Activated CD4-positive, alpha-beta memory T cell treated with anti-CD3 and anti-CD28 coated beads, Interleukin-2, amount 10 ng/mL, durations not matched to agents 7 days and 5 days (primary cell): Measurements from ENCODE around the gene TAMM41. TPM values are rescaled to one million over a fixed set of nuclear protein-coding genes. Genes with fewer than 3 reads are reported as not detected.

ENCODE experiments used
- CTCF ChIA-PET: fragments of 350-600 bp; sonication (Branson Sonifier 250); formaldehyde crosslinking; loops from one replicate; lab custom pipeline; 2021; ENCODE audit warnings: antibody characterized with exemption, inconsistent platforms; lab: Charles Lee
- POLR2A ChIA-PET: fragments of 350-600 bp; sonication (Branson Sonifier 250); formaldehyde crosslinking; loops from one replicate; lab custom pipeline; 2021; ENCODE audit warnings: antibody characterized with exemption; lab: Charles Lee
- DNase-seq: peaks from one replicate; pipeline ENCODE4 v3.0.0-alpha.2; 2020
- H3K27ac Mint-ChIP-seq: one replicate; pipeline ENCODE4 v1.8.0; 2021; ENCODE audit warnings: mild to moderate bottlenecking, mixed read lengths
- H3K27me3 Mint-ChIP-seq: one replicate; pipeline ENCODE4 v1.8.0; 2021; ENCODE audit warnings: mixed read lengths
- H3K36me3 Mint-ChIP-seq: one replicate; pipeline ENCODE4 v1.8.0; 2021; ENCODE audit warnings: low read depth, mixed read lengths
- H3K4me1 Mint-ChIP-seq: one replicate; pipeline ENCODE4 v1.8.0; 2021; ENCODE audit warnings: mixed read lengths
- H3K4me3 Mint-ChIP-seq: one replicate; pipeline ENCODE4 v1.8.0; 2021; ENCODE audit warnings: mild to moderate bottlenecking, mixed read lengths
- H3K9me3 Mint-ChIP-seq: one replicate; pipeline ENCODE4 v1.8.0; 2021; ENCODE audit warnings: mixed read lengths
- total RNA-seq, 2 experiments: library from RNA; stranded (reverse); gene quantifications; one replicate each; pipeline ENCODE4 v1.2.3, GENCODE V29; 2021

Gene TAMM41
- total RNA-seq, 2 experiments from 2014 or later = 19.5 to 20.9 TPM

DNA sequence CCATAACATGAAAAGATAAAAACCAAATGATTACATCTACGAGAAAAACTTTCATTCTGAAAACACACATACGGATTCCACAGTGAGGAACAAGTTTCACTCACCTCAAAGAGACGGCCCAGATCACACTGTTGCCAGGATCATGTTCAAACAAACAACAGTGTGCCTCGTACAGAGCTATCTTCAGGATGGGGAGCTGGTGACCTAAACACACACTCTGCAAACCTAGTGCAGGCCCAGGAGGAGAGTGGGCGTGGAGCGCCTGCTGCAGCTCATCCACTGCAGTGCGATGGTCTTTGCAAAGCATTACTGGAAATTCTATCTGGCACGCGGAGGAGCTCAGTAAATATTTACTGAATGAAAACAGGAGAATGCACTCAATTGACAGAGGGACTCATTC, 38.5 kb downstream of the TAMM41 start:
- peaks cover 58% of the 10 kb centered on the region for H3K36me3 Mint-ChIP-seq
- DNase-seq = no peak
- H3K4me3 Mint-ChIP-seq = no peak overlapping the region
- no peaks in the 10 kb centered on the region for H3K27me3 Mint-ChIP-seq
- no peaks in the 10 kb centered on the region for H3K9me3 Mint-ChIP-seq
- H3K4me1 Mint-ChIP-seq = peaks cover 24% of the 10 kb centered on the region
- H3K27ac Mint-ChIP-seq = no peak overlapping the region
- CTCF ChIA-PET = interaction anchor here (0.5 to 1.2 kb wide), 4 partner anchors 18 to 409 kb away, joined by 3 to 4 read pairs (median 3); no protein-coding TSS in a partner anchor
- POLR2A ChIA-PET = no interaction called here

GRCh38 chr3:11807686-11808085, 39.0 kb downstream of the TAMM41 start:
- H3K4me1 Mint-ChIP-seq = peaks cover 24% of the 10 kb centered on the region

DNA sequence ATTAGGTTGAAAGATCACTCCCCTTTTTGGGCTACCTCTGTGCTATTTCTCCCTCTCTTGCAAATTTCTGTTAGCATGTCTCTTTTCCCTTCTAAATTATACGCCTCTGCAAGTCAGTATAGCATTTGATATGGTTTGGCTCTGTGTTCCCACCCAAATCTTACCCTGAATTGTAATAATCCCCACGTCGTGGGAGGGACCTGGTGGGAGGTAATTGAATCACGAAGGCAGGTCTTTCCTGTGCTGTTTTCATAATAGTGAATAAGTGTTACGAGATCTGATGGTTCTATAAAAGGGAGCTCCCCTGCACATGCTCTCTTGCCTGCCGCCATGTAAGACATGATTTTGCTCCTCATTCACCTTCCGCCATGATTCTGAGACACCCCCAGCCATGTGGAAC, 41.0 kb downstream of the TAMM41 start:
- POLR2A ChIA-PET = no interaction called here
- CTCF ChIA-PET = interaction anchor here (2.8 kb wide), 1 partner anchor 11 kb away, joined by 14 read pairs; no protein-coding TSS in a partner anchor
- DNase-seq = no peak
- Mint-ChIP-seq H3K27ac (no peak overlapping the region), H3K9me3 (no peaks in the 10 kb centered on the region), H3K4me3 (no peak overlapping the region), H3K4me1 (peaks cover 20% of the 10 kb centered on the region), H3K36me3 (peaks cover 71% of the 10 kb centered on the region), H3K27me3 (no peaks in the 10 kb centered on the region)

More at GRCh38 chr3:11807686-11808085, 39.0 kb downstream of the TAMM41 start:
- Mint-ChIP-seq H3K36me3 (peaks cover 61% of the 10 kb centered on the region), H3K27me3 (no peaks in the 10 kb centered on the region), H3K9me3 (no peaks in the 10 kb centered on the region), H3K4me3 (no peak overlapping the region), H3K27ac (no peak overlapping the region)
- ChIA-PET POLR2A (no interaction called here), CTCF (interaction anchor here (1.0 to 1.1 kb wide), 2 partner anchors 90 to 429 kb away, joined by 3 to 5 read pairs; no protein-coding TSS in a partner anchor)
- no peak for DNase-seq

DNA sequence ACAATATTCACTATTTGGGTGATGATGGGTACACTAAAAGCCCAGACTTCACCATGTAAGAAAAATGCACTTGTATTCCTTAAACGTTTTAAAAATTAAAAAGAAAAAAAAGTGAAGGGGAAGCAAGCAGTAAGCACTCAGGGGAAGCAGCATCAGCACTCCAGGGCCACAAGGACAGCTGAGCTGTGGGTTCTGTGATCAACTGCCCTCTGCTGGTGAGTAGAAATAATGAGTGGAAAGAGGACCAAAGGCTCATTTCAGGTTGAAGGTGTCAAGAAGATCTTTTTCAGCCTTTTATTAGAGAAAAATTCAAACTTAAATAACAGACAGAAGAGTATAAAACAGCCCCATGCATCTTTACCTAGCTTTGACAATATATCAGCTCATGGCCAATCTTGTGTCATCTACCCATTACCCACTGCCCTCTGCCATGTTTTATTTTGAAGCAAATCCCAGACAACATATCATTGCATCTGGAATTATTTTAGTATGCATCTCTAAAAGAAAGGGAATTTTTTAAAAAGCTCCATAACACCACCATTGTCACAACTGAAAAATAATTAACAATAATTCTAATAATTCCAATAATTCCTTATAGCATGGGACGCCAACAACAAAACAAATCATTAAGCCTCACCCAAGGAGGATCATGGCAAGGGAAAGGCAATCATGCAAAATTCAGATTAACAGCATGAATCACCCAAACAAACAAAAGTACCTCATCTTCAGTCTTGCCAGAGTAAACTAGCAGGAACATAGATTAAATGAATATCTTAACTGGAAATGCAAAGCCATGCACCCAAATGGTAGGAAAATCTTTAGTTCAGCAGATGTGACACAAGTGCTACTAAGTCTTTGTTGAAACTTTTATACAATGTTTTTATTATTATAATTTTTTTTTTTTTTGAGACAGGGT, 42.5 kb downstream of the TAMM41 start:
- Mint-ChIP-seq H3K36me3 (peaks cover 79% of the 10 kb centered on the region), H3K4me3 (no peak overlapping the region), H3K27me3 (no peaks in the 10 kb centered on the region), H3K27ac (no peak overlapping the region), H3K4me1 (peaks cover 28% of the 10 kb centered on the region), H3K9me3 (no peaks in the 10 kb centered on the region)
- peak; percentile 56 for DNase-seq
- CTCF ChIA-PET = interaction anchor here (0.5 to 2.8 kb wide), 33 partner anchors 9 to 424 kb away, joined by 3 to 14 read pairs (median 3); partner anchors contain the start of genes TAMM41 and VGLL4
- POLR2A ChIA-PET = interaction anchor here (0.6 to 1.3 kb wide), 2 partner anchors 9 to 556 kb away, joined by 3 to 6 read pairs; no protein-coding TSS in a partner anchor

DNA sequence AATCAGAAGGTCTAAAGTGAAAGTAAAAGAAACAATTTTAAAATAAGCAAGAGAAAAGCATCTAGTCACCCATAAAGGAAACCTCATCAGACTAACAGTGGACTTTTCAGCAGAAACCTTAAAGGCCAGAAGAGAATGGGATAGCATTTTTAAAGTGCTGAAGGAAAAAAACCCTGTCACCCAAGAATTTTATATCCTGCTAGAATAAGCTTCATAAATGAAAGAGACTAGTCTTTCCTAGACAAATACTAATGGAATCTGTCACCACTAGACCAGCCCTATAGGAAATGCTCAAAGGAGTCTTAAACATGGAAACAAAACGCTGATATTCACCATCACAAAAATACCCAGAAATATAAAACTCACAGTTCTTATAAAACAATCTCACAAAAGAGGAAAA, 46.9 kb downstream of the TAMM41 start:
- DNase-seq = no peak
- Mint-ChIP-seq H3K36me3 (peaks cover 81% of the 10 kb centered on the region), H3K27me3 (no peaks in the 10 kb centered on the region), H3K4me1 (peaks cover 22% of the 10 kb centered on the region), H3K4me3 (peak overlapping the region; percentile 21), H3K9me3 (no peaks in the 10 kb centered on the region), H3K27ac (peak overlapping the region; percentile 63)
- ChIA-PET CTCF (interaction anchor here (1.3 kb wide), 1 partner anchor 14 kb away, joined by 3 read pairs; no protein-coding TSS in a partner anchor), POLR2A (interaction anchor here (0.9 kb wide), 1 partner anchor 15 kb away, joined by 3 read pairs; no protein-coding TSS in a partner anchor)

DNA sequence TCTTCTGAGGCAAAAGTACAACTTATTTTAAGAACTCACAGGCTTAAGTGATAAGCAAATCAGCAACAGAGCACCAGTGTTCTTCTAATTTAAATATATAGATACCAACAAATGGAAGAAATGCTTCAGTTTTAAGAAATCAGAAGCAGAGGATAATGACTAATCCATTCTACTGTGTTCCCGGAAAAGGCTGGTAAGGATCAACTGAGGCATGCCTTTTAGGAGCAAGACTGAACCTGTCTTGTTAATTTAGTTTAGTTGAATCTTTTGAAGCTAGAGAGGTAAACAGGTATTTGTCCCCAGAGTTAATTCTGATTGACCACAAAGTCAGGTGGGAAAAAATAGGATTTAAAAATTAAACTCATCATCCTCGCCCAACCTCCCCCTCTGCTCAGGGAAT, 51.8 kb downstream of the TAMM41 start:
- CTCF ChIA-PET = interaction anchor here (2.6 kb wide), 1 partner anchor 9 kb away, joined by 14 read pairs; no protein-coding TSS in a partner anchor
- Mint-ChIP-seq H3K27ac (no peak overlapping the region), H3K36me3 (peaks cover 59% of the 10 kb centered on the region), H3K4me1 (peaks cover 14% of the 10 kb centered on the region), H3K27me3 (no peaks in the 10 kb centered on the region), H3K9me3 (no peaks in the 10 kb centered on the region), H3K4me3 (no peak overlapping the region)
- no peak for DNase-seq
- POLR2A ChIA-PET = no interaction called here

DNA sequence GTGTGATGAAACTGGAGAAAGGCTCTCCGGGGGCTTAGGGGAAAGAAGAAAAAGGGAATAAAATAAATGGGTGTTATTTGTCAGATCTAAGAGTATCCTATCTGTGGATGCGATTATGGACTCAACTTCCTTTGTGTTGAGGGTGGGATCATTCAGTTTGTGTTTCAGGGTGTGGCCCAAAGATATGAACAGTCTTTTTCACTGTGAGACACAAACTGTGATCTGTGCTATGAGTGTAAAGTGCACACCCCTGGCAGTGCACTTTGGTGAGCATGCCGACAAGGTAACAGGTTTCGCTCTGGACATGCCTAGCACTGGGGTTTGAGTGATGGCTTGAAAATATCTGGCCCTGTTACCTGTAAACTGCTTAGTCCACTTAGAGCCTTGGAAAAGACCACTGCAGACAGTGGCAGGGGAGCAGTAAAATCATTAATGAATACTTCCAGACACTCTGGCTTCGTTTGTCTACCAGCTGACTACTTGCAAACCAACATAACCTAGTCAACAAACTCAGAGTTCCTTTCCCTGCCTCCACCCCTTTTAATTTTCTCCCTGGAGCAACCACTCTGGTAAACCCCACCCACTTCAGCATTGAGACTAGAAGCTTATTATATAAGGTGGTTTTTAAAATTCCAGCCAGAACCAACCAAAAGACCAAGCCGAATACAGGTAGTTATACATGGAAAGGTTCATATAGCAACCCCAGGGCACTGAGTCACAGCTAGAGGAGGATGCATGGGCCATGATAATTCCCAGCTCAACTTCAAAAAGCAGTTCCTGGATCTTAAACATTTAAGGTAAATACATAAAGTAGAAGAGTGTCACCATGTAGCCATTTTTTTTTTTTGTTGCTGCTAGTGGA, 55.1 kb downstream of the TAMM41 start:
- peaks cover 2% of the 10 kb centered on the region for H3K9me3 Mint-ChIP-seq
- CTCF ChIA-PET = interaction anchor here (1.1 kb wide), 1 partner anchor 12 kb away, joined by 5 read pairs; no protein-coding TSS in a partner anchor
- POLR2A ChIA-PET = no interaction called here
- no peak overlapping the region for H3K27ac Mint-ChIP-seq
- no peaks in the 10 kb centered on the region for H3K4me1 Mint-ChIP-seq
- no peaks in the 10 kb centered on the region for H3K27me3 Mint-ChIP-seq
- DNase-seq = no peak
- no peak overlapping the region for H3K4me3 Mint-ChIP-seq
- H3K36me3 Mint-ChIP-seq = peaks cover 49% of the 10 kb centered on the region

DNA sequence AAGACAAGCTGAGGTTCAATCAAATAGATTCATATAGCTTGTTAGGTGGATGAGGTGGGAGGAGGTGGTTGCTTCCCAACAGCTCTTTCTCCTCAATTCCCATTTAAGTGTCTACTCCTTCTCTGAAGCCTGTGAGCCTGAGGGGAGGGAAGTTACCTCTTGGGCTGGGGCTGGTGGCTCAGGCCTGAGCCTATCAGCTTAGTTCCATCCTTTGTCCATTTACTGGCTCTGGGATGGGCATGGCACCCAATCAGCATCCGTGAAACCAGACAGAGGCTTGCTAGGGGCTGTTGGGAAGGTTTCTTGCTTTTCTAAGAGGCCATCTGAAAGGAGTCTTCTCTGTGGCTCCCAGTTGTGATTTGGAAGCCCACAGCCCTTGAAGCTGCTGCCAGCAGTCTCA, 57.3 kb downstream of the TAMM41 start:
- Mint-ChIP-seq H3K27ac (no peak overlapping the region), H3K9me3 (peaks cover 2% of the 10 kb centered on the region), H3K27me3 (no peaks in the 10 kb centered on the region), H3K36me3 (peaks cover 39% of the 10 kb centered on the region), H3K4me3 (no peak overlapping the region), H3K4me1 (peaks cover 16% of the 10 kb centered on the region)
- ChIA-PET POLR2A (no interaction called here), CTCF (no interaction called here)
- no peak for DNase-seq

GRCh38 chr3:11784971-11785377, 61.7 kb downstream of the TAMM41 start:
- peak overlapping the region; percentile 96 for H3K27ac Mint-ChIP-seq
- peaks cover 2% of the 10 kb centered on the region for H3K9me3 Mint-ChIP-seq
- CTCF ChIA-PET = interaction anchor here (1.4 to 2.8 kb wide), 5 partner anchors 14 to 144 kb away, joined by 3 to 9 read pairs (median 5); no protein-coding TSS in a partner anchor
- H3K27me3 Mint-ChIP-seq = no peaks in the 10 kb centered on the region
- H3K4me3 Mint-ChIP-seq = peak overlapping the region; percentile 58
- peaks cover 28% of the 10 kb centered on the region for H3K36me3 Mint-ChIP-seq
- DNase-seq = peak; percentile 55
- POLR2A ChIA-PET = interaction anchor here (0.8 to 4.3 kb wide), 8 partner anchors 15 to 65 kb away, joined by 3 to 32 read pairs (median 4); partner anchors contain the start of gene TAMM41
- H3K4me1 Mint-ChIP-seq = peaks cover 25% of the 10 kb centered on the region

DNA sequence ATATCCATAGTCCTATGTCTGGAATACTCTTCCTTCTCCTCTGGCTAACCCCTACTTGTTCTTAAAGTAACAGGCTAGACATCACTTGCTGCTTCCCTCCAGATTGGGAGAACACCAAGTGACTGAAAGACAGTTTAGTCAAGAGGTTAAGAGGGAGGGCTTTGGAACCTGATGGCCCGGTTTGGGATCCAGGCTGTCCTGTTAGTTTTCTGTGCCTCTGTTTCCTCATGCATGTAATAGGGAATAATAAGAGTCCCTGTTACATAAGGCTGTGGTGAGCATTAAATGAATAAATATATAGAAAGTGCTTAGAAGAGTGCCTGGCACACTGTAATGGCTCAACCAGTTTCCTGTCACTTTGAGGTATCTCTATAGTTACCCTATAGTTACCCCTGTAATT, 66.3 kb downstream of the TAMM41 start:
- Mint-ChIP-seq H3K36me3 (peaks cover 5% of the 10 kb centered on the region), H3K27me3 (no peaks in the 10 kb centered on the region), H3K4me3 (no peak overlapping the region), H3K9me3 (no peaks in the 10 kb centered on the region), H3K27ac (no peak overlapping the region), H3K4me1 (peaks cover 18% of the 10 kb centered on the region)
- ChIA-PET CTCF (interaction anchor here (1.6 kb wide), 1 partner anchor 15 kb away, joined by 3 read pairs; no protein-coding TSS in a partner anchor), POLR2A (interaction anchor here (1.3 kb wide), 1 partner anchor 15 kb away, joined by 4 read pairs; no protein-coding TSS in a partner anchor)
- DNase-seq = no peak

GRCh38 chr3:11779626-11780025, 67.1 kb downstream of the TAMM41 start:
- Mint-ChIP-seq H3K4me1 (peaks cover 10% of the 10 kb centered on the region), H3K36me3 (no peaks in the 10 kb centered on the region), H3K4me3 (no peak overlapping the region), H3K9me3 (no peaks in the 10 kb centered on the region), H3K27me3 (no peaks in the 10 kb centered on the region), H3K27ac (no peak overlapping the region)
- POLR2A ChIA-PET = interaction anchor here (1.3 kb wide), 1 partner anchor 15 kb away, joined by 4 read pairs; no protein-coding TSS in a partner anchor
- DNase-seq = no peak
- CTCF ChIA-PET = no interaction called here

GRCh38 chr3:11778248-11778647, 68.4 kb downstream of the TAMM41 start:
- Mint-ChIP-seq H3K36me3 (no peaks in the 10 kb centered on the region), H3K4me3 (no peak overlapping the region), H3K9me3 (no peaks in the 10 kb centered on the region), H3K27ac (no peak overlapping the region), H3K27me3 (no peaks in the 10 kb centered on the region), H3K4me1 (no peaks in the 10 kb centered on the region)
- POLR2A ChIA-PET = interaction anchor here (1.3 kb wide), 1 partner anchor 13 kb away, joined by 3 read pairs; no protein-coding TSS in a partner anchor
- CTCF ChIA-PET = interaction anchor here (1.7 kb wide), 1 partner anchor 26 kb away, joined by 4 read pairs; no protein-coding TSS in a partner anchor
- no peak for DNase-seq
